Measurements from ENCODE around the gene AK5. TPM values are rescaled to one million over a fixed set of nuclear protein-coding genes. Genes with fewer than 3 reads are reported as not detected.
A peak's percentile ranks its signal among the peaks of the same experiment; 100 is the strongest.

The AK5 gene
- total and polyA plus RNA-seq, 4 donors: 0.06 to 3.0 (median 0.15) TPM; not detected in 1

DNA sequence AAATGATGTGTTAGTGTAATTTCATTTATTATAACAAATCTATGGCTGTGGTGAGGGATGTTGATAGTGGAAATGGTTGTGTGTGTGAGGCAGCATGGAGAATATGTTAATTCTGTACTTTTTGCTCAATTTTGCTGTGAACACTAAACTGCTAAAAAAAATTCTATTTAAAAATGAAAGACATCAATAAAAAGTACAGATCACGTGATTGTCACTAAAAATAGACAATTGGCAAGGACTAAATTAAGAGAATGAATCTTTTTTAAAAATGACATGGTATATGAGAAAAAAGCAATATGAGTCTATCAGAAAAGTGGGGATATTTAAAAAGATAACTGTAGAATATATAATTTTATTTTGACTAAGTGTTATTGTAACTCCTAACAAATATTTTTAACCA, 46.9 kb upstream of the AK5 start:
- H3K9ac ChIP-seq (ENCODE audit: insufficient read depth in 1 of 2, low read length in 2 of 2): no peak overlapping the region
- ATAC-seq (ENCODE audit: insufficient read depth, low FRiP score): no peak
- 73 to 81% methylated on average over 1 of the region's 1 CpG for WGBS, 2 donors

DNA sequence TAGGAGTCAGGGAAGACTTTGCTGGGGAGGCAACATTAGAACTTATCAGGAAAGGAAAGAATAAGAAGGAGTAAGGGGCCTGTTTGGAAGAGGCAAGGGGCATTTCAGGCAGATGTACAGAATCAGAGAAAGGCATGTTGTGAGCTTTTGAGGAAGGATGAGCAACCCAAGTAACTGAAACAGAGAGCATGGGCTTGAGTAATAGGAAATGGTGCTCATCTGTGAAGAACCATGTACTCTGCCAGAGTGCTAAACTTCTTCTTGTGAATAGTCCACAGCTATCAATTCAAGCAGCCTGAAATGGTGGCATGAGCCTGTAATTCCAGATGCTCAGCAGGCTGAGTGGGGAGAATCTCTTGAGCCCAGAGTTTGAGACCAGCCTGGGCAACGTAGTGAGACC, 43.4 kb upstream of the AK5 start:
- no peak for DNase-seq
- Histone ChIP-seq H3K27me3 (ENCODE audit: control insufficient read depth in 3 of 3, insufficient read depth in 3 of 3, low read length in 2 of 3) (no peaks in the 10 kb centered on the region), H3K9me3 (ENCODE audit: control insufficient read depth in 4 of 4, insufficient read depth in 3 of 4, low read length in 3 of 4) (no peaks in the 10 kb centered on the region), H3K4me3 (no peak overlapping the region), H3K4me1 (ENCODE audit: control insufficient read depth in 5 of 5, insufficient read depth in 5 of 5, low read length in 5 of 5) (no peaks in the 10 kb centered on the region), H3K9ac (ENCODE audit: insufficient read depth in 1 of 2, low read length in 2 of 2) (no peak overlapping the region), H3K27ac (ENCODE audit: low read depth in 1 of 2, low read length in 1 of 2) (no peak overlapping the region), H3K36me3 (ENCODE audit: control insufficient read depth in 4 of 4, insufficient read depth in 4 of 4, low read length in 4 of 4) (no peaks in the 10 kb centered on the region)
- 71 to 85% methylated on average over 1 of the region's 1 CpG for WGBS, 2 donors
- no peak for ATAC-seq (ENCODE audit: insufficient read depth, low FRiP score)
- TF ChIP-seq, protein P1, sequence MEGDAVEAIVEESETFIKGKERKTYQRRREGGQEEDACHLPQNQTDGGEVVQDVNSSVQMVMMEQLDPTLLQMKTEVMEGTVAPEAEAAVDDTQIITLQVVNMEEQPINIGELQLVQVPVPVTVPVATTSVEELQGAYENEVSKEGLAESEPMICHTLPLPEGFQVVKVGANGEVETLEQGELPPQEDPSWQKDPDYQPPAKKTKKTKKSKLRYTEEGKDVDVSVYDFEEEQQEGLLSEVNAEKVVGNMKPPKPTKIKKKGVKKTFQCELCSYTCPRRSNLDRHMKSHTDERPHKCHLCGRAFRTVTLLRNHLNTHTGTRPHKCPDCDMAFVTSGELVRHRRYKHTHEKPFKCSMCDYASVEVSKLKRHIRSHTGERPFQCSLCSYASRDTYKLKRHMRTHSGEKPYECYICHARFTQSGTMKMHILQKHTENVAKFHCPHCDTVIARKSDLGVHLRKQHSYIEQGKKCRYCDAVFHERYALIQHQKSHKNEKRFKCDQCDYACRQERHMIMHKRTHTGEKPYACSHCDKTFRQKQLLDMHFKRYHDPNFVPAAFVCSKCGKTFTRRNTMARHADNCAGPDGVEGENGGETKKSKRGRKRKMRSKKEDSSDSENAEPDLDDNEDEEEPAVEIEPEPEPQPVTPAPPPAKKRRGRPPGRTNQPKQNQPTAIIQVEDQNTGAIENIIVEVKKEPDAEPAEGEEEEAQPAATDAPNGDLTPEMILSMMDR (IDR thresholded peaks at IDR 0.05; ENCODE audit: control extremely low read depth, extremely low read depth): no peak

More for the DNA sequence above, 46.9 kb upstream of the AK5 start:
- Histone ChIP-seq H3K27me3 (ENCODE audit: control insufficient read depth in 3 of 3, insufficient read depth in 3 of 3, low read length in 2 of 3) (no peaks in the 10 kb centered on the region), H3K9me3 (ENCODE audit: control insufficient read depth in 4 of 4, insufficient read depth in 3 of 4, low read length in 3 of 4) (no peaks in the 10 kb centered on the region), H3K4me1 (ENCODE audit: control insufficient read depth in 5 of 5, insufficient read depth in 5 of 5, low read length in 5 of 5) (no peaks in the 10 kb centered on the region), H3K27ac (ENCODE audit: low read depth in 1 of 2, low read length in 1 of 2) (no peak overlapping the region), H3K4me3 (no peak overlapping the region), H3K36me3 (ENCODE audit: control insufficient read depth in 4 of 4, insufficient read depth in 4 of 4, low read length in 4 of 4) (no peaks in the 10 kb centered on the region)
- no peak for DNase-seq
- TF ChIP-seq, protein P1 (IDR thresholded peaks at IDR 0.05; ENCODE audit: control extremely low read depth, extremely low read depth): no peak

DNA sequence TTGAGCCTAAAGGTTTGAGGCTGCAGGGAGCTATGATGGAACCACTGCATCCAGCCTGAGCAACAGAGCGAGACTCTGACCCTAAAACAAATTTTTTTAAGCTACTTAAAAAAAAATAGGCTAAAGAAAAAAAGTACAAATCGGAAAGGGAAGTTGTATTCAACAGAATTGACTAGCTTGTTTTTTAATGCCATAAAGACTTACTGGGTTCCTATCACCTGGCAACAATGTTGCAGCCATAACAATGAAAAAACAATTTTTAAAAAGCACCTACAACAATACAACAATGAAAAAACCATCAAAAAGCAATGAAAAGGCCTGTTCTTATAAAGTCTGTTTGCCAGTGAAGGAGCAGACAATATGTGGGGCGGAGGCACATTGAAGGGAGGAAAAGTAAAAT, 42.5 kb upstream of the AK5 start:
- H3K27ac ChIP-seq (ENCODE audit: low read depth in 1 of 2, low read length in 1 of 2): no peak overlapping the region
- ATAC-seq (ENCODE audit: insufficient read depth, low FRiP score) (no peak), DNase-seq (no peak)
- TF ChIP-seq, protein P1 (IDR thresholded peaks at IDR 0.05; ENCODE audit: control extremely low read depth, extremely low read depth): no peak
- no peaks in the 10 kb centered on the region for H3K36me3 ChIP-seq (ENCODE audit: control insufficient read depth in 4 of 4, insufficient read depth in 4 of 4, low read length in 4 of 4)
- no peak overlapping the region for H3K4me3 ChIP-seq
- H3K9ac ChIP-seq (ENCODE audit: insufficient read depth in 1 of 2, low read length in 2 of 2): no peak overlapping the region
- no peaks in the 10 kb centered on the region for H3K27me3 ChIP-seq (ENCODE audit: control insufficient read depth in 3 of 3, insufficient read depth in 3 of 3, low read length in 2 of 3)
- H3K9me3 ChIP-seq (ENCODE audit: control insufficient read depth in 4 of 4, insufficient read depth in 3 of 4, low read length in 3 of 4): no peaks in the 10 kb centered on the region
- 59 to 76% methylated on average over 3 of the region's 3 CpGs for WGBS, 2 donors
- no peaks in the 10 kb centered on the region for H3K4me1 ChIP-seq (ENCODE audit: control insufficient read depth in 5 of 5, insufficient read depth in 5 of 5, low read length in 5 of 5)

DNA sequence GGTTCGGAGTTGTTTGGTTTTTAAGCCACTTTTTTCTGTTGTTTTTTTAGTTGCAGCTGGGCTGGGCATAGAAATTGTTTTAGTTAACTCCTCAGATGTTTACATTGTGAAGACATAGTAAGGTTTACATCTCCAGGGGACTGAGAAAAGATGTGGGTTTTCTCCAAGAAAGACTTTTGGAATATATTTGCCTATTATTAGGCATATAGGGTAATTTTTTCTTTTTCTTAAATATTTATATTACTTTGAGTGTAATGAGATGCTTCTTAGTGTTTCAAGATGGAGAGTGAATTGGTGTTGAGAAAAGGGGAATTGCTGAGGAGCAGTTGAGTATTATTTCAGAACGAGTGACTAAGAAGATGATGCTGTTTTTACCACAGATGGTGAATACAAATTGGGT, 36.0 kb upstream of the AK5 start:
- TF ChIP-seq, protein P1 (IDR thresholded peaks at IDR 0.05; ENCODE audit: control extremely low read depth, extremely low read depth): no peak
- Histone ChIP-seq H3K9ac (ENCODE audit: insufficient read depth in 1 of 2, low read length in 2 of 2) (no peak overlapping the region), H3K9me3 (ENCODE audit: control insufficient read depth in 4 of 4, insufficient read depth in 3 of 4, low read length in 3 of 4) (peaks cover 0 to 5% (median 5%) of the 10 kb centered on the region in 4 donors), H3K27me3 (ENCODE audit: control insufficient read depth in 3 of 3, insufficient read depth in 3 of 3, low read length in 2 of 3) (no peaks in the 10 kb centered on the region), H3K27ac (ENCODE audit: low read depth in 1 of 2, low read length in 1 of 2) (no peak overlapping the region), H3K4me1 (ENCODE audit: control insufficient read depth in 5 of 5, insufficient read depth in 5 of 5, low read length in 5 of 5) (no peaks in the 10 kb centered on the region), H3K4me3 (no peak overlapping the region), H3K36me3 (ENCODE audit: control insufficient read depth in 4 of 4, insufficient read depth in 4 of 4, low read length in 4 of 4) (no peaks in the 10 kb centered on the region)
- DNase-seq (peak in 2 of 3 donors; percentile 72 to 74), ATAC-seq (ENCODE audit: insufficient read depth, low FRiP score) (no peak)
- WGBS, 2 donors: 69 to 86% methylated on average over 2 of the region's 2 CpGs

Data from lung (tissue), 12 donors.